Endothelial cell of umbilical vein (primary cell): Measurements from ENCODE around the gene FLT3LG.

ENCODE experiments used
- CTCF ChIP-seq, 2 donors: IDR thresholded peaks; 1 replicate in 1 of 2; 2 replicates in 1 of 2; pipeline ENCODE4 v1.5.1; 2011; ENCODE audit warnings: low read length in 2 of 2, mild to moderate bottlenecking in 2 of 2, moderate library complexity in 2 of 2, control low read depth in 1 of 2, inconsistent platforms in 1 of 2, low read depth in 1 of 2; ENCODE audit not compliant: insufficient read depth in 1 of 2; ENCODE audit errors: extremely low read depth in 1 of 2
- GATA2 ChIP-seq: IDR thresholded peaks from 2 replicates; pipeline ENCODE4 v1.7.0; 2011; ENCODE audit warnings: low read depth, mild to moderate bottlenecking, moderate library complexity, mixed read lengths, low read length; ENCODE audit not compliant: insufficient read length, insufficient read depth

GRCh38 chr19:49474542-49474924 lies 518 bp downstream of the FLT3LG start:
- TF ChIP-seq GATA2 (no peak), CTCF (IDR thresholded peaks at IDR 0.05; ENCODE audit: extremely low read depth in 1 of 2, insufficient read depth in 1 of 2, low read depth in 1 of 2, low read length in 2 of 2) (no peak)
